ENCODE results near the gene ACTN4.

DNA sequence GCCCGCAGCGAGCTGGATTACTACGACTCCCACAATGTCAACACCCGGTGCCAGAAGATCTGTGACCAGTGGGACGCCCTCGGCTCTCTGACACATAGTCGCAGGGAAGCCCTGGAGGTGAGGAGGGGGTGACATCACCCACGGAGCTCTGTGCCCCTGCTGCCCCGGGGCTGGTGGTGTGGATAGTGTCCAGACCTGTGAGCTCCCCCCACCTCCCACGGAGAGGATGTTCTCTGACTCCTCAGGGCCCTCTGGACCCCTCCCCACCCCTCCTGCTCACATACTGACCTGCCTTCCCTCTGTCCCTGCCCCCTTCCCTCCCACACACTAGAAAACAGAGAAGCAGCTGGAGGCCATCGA is 76.1 kb downstream of the ACTN4 start:
- TF ChIP-seq POLR2A (IDR thresholded peaks at IDR 0.05; ENCODE audit: low read length) (no peak), CEBPB (IDR thresholded peaks at IDR 0.05) (no peak), RAD21 (conservative IDR thresholded peaks at IDR 0.05 in 1 of 2, IDR thresholded peaks at IDR 0.05 in 1 of 2) (no peak)
